Right lobe of liver (tissue), 6 donors: ENCODE measurements around the gene OR1K1. TPM values are rescaled to one million over a fixed set of nuclear protein-coding genes. Genes with fewer than 3 reads are reported as not detected.

Experiments used
- ATAC-seq, 4 donors: fragments of 200-7000 bp; cut with Tn5 transposase; one replicate each; pipeline ENCODE4 v1.9.1; 2020; ENCODE audit warnings: mild to moderate bottlenecking in 4 of 4, moderate library complexity in 4 of 4
- DNase-seq, 3 donors: peaks; one replicate each; pipeline ENCODE4 v3.0.0-alpha.2; 2020
- H3K27ac ChIP-seq, 3 donors: fragments of 200-600 bp; one replicate each; pipeline ENCODE4 v1.8.0; 2022
- H3K27me3 ChIP-seq, 2 donors: fragments of 200-600 bp; one replicate each; pipeline ENCODE4 v1.8.0; 2022
- H3K36me3 ChIP-seq, 4 donors: fragments of 200-600 bp; sonication (generic) in 1 of 4; one replicate each; pipeline versions ENCODE4 v1.5.1 to v1.8.0; 2017 to 2022; ENCODE audit warnings: control low read depth in 1 of 4
- H3K4me1 ChIP-seq, 4 donors: fragments of 200-600 bp; sonication (generic) in 1 of 4; one replicate each; pipeline versions ENCODE4 v1.5.1 to v1.8.0; 2017 to 2022; ENCODE audit warnings: control low read depth in 1 of 4
- H3K4me3 ChIP-seq, 3 donors: fragments of 200-600 bp; one replicate each; pipeline ENCODE4 v1.8.0; 2022
- H3K9me3 ChIP-seq, 4 donors: fragments of 200-600 bp; sonication (generic) in 1 of 4; one replicate each; pipeline versions ENCODE4 v1.5.1 to v1.8.0; 2017 to 2022; ENCODE audit warnings: control low read depth in 1 of 4
- CTCF ChIP-seq, 4 donors: fragments of 200-600 bp in 3 of 4; fragments of 450-650 bp in 1 of 4; IDR thresholded peaks; one replicate each; pipeline versions ENCODE4 v1.5.1 to v1.8.0; 2016 to 2022; ENCODE audit warnings: antibody characterized with exemption in 4 of 4, mild to moderate bottlenecking in 2 of 4
- POLR2A ChIP-seq: fragments of 450-650 bp; IDR thresholded peaks from one replicate; pipeline ENCODE4 v1.6.1; 2017; ENCODE audit warnings: antibody characterized with exemption, mild to moderate bottlenecking
- WGBS: methylation state at CpG from one replicate; pipeline ENCODE4 v1.1.6; 2018; ENCODE audit warnings: low coverage, low lambda C conversion rate; ENCODE audit not compliant: insufficient coverage; ENCODE audit errors: missing lambda C conversion rate; 5-methylcytosine and 5-hydroxymethylcytosine counted together
- intact Hi-C, 2 donors: fragments of 100-400 bp; cut with DNase I; formaldehyde crosslinking; loops; one replicate each; pipeline versions ENCODE4 v1.11.2 to v1.14.1; 2022
- total RNA-seq, 6 experiments: library from RNA; depleted of rRNA in 2 of 6; stranded (reverse); fragments of >200 nt in 2 of 6; fragmentation: NEBNext Ultra II Directional in 3 of 6; extraction: Animal tissue kit (Norgen Biotek cat#: 25700) in 3 of 6; gene quantifications; one replicate each; pipeline versions ENCODE4 v1.1.0 to v1.2.4, GENCODE V29; 2016 to 2023
- donor health status: DM: no; HTN: yes; CAD: no.
- donor health status: DM: no; HTN: no; CAD: no.
- donor health status: DM: no; HTN: no; CAD: no.
- donor health status: DM: no; HTN: yes; CAD: no.
- donor health status: DM: no; HTN: yes; CAD: no.

OR1K1 gene
- total RNA-seq, 6 experiments from 2014 or later = not detected

GRCh38 chr9:122777935-122778627 is 21.8 kb upstream of the OR1K1 start:
- ATAC-seq (no peak), DNase-seq (no peak)
- WGBS = no CpG with 5 or more reads among the region's 3 CpGs
- no peaks in the 10 kb centered on the region for H3K27me3 ChIP-seq
- peaks cover 0 to 4% (median 0%) of the 10 kb centered on the region in 4 donors for H3K9me3 ChIP-seq
- H3K36me3 ChIP-seq = no peaks in the 10 kb centered on the region
- no peak overlapping the region for H3K4me3 ChIP-seq
- TF ChIP-seq POLR2A (no peak), CTCF (IDR thresholded peaks at IDR 0.05) (no peak)
- intact Hi-C loops = no loop called here
- H3K4me1 ChIP-seq = no peaks in the 10 kb centered on the region
- H3K27ac ChIP-seq = no peak overlapping the region

GRCh38 chr9:122779181-122779580 is 20.7 kb upstream of the OR1K1 start:
- Histone ChIP-seq H3K4me3 (no peak overlapping the region), H3K36me3 (no peaks in the 10 kb centered on the region), H3K4me1 (no peaks in the 10 kb centered on the region), H3K27ac (no peak overlapping the region), H3K27me3 (no peaks in the 10 kb centered on the region), H3K9me3 (no peaks in the 10 kb centered on the region)
- ATAC-seq (no peak), DNase-seq (no peak)
- 17% methylated on average over 1 of the region's 3 CpGs for WGBS
- intact Hi-C loops = no loop called here
- TF ChIP-seq POLR2A = no peak

GRCh38 chr9:122780026-122780425 is 19.9 kb upstream of the OR1K1 start:
- intact Hi-C loops = no loop called here

GRCh38 chr9:122781671-122782070 is 18.3 kb upstream of the OR1K1 start:
- no peak overlapping the region for H3K27ac ChIP-seq
- H3K36me3 ChIP-seq = no peaks in the 10 kb centered on the region
- WGBS = 17% methylated on average over 3 of the region's 3 CpGs
- no peaks in the 10 kb centered on the region for H3K4me1 ChIP-seq
- H3K9me3 ChIP-seq = no peaks in the 10 kb centered on the region
- intact Hi-C loops = no loop called here
- H3K4me3 ChIP-seq = no peak overlapping the region
- DNase-seq (no peak), ATAC-seq (no peak)
- TF ChIP-seq POLR2A (no peak), CTCF (IDR thresholded peaks at IDR 0.05) (no peak)
- no peaks in the 10 kb centered on the region for H3K27me3 ChIP-seq

More at GRCh38 chr9:122780026-122780425, 19.9 kb upstream of the OR1K1 start:
- no peak overlapping the region for H3K4me3 ChIP-seq
- no peaks in the 10 kb centered on the region for H3K9me3 ChIP-seq
- H3K27me3 ChIP-seq = no peaks in the 10 kb centered on the region
- H3K36me3 ChIP-seq = no peaks in the 10 kb centered on the region
- H3K27ac ChIP-seq = no peak overlapping the region
- TF ChIP-seq POLR2A = no peak
- TF ChIP-seq CTCF (IDR thresholded peaks at IDR 0.05) = no peak
- WGBS = 62% methylated on average over 4 of the region's 4 CpGs
- no peaks in the 10 kb centered on the region for H3K4me1 ChIP-seq
- DNase-seq = no peak
- ATAC-seq = no peak

GRCh38 chr9:122785269-122785668 is 14.7 kb upstream of the OR1K1 start:
- no peak for ATAC-seq
- Histone ChIP-seq H3K27ac (no peak overlapping the region), H3K27me3 (no peaks in the 10 kb centered on the region), H3K36me3 (no peaks in the 10 kb centered on the region), H3K4me3 (no peak overlapping the region), H3K4me1 (no peaks in the 10 kb centered on the region), H3K9me3 (no peaks in the 10 kb centered on the region)
- DNase-seq = no peak
- intact Hi-C loops = no loop called here
- TF ChIP-seq POLR2A (no peak), CTCF (IDR thresholded peaks at IDR 0.05) (no peak)
